Hematopoietic multipotent progenitor cell (in vitro differentiated cells): Measurements from ENCODE around the gene RASGRP2. TPM values are rescaled to one million over a fixed set of nuclear protein-coding genes. Genes with fewer than 3 reads are reported as not detected.
"Not testable (repeated sequence)": the region's sequence is repeated elsewhere in the genome, so short reads cannot be mapped to it uniquely, and the experiment has no call there.

Source experiments
- DNase-seq, 3 donors: peaks; one replicate each; pipeline ENCODE4 v3.0.0-alpha.2; 2011 to 2015; ENCODE audit warnings: low read depth in 2 of 3, low spot score in 2 of 3
- total RNA-seq: library from RNA; depleted of rRNA; stranded (reverse); fragments of >200 nt; gene quantifications from one replicate; pipeline ENCODE4 v1.2.3, GENCODE V29; 2012

The RASGRP2 gene
- total RNA-seq, 1 donor, result 204 TPM

DNA sequence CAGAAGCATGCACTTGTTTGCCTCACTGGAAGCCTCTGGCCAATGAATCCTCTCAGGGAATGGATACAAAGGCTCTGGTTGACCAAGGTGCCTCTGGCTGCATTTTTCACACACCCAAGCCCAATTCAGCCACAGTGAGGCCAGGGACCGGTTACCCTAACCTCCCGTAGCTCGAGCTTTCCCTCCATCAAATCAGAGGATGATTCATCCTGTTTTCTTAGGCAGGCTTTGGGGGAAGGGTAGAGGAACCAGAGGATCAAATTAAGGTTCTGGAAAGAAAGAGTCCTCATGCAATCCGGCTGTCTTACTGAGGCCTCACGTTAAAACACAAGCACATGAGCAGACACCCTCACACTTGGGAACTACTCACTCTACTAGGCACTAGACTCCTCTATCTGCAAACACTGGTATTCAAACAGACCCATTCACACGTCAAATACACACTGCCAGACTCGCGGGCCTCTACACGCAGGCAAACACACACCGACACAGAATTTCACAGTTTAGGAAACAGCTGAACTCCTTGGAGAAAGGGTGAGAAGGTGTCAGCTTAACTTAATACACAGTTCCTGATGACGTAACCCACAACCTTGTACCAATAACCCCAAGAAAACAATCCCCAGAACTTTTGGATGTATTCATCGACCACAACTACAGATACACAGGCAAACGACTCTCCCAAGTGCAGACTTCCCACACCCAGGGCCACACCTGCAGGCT is 33.4 kb downstream of the RASGRP2 start:
- no peak for DNase-seq

DNA sequence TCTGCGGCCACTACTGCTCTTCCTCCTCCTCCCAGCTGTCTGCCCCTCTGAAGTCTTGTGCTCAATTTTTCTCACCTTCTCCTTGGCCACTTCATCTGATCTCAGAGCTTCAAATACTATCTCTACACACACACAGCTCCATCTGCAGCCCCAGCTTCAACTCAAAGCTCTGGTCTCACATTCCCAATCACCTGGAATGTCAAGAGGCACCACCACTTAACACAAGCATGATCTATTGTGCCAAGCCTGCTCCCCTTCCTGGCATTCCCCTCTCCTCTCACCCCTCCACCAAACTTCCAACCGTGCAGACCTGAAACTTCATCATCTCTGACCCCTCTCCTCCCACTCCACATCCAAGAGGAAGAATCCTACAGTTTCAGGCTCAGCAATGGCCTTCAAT is 38.4 kb downstream of the RASGRP2 start:
- DNase-seq, result no peak

DNA sequence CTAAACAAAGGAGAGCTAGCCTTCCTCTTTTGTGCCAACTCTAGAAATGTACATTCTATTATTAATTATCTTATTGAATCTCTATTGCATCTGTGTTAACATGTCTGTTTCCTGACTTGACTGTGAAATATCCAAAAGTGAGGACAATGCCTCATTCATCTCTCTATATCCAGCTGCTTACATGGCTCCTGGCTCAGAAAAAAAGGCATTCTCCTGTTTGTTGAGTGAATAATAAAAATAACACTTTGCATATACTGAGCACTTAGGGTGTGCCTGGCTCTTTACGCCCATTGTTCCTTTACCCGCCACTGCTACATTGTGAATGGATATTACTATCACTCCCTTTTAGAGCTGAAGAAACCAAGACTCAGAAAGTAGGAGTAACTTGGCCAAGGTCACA is 40.9 kb downstream of the RASGRP2 start:
- DNase-seq, result no peak

DNA sequence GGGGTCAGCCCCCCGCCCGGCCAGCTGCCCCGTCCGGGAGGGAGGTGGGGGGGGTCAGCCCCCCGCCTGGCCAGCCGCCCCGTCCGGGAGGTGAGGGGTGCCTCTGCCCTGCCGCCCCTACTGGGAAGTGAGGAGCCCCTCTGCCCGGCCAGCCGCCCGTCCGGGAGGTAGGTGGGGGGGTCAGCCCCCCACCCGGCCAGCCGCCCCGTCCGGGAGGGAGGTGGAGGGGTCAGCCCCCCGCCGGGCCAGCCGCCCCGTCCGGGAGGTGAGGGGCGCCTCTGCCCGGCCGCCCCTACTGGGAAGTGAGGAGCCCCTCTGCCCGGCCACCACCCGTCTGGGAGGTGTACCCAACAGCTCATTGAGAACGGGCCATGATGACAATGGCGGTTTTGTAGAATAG is 42.0 kb downstream of the RASGRP2 start:
- DNase-seq, result not testable (repeated sequence)

DNA sequence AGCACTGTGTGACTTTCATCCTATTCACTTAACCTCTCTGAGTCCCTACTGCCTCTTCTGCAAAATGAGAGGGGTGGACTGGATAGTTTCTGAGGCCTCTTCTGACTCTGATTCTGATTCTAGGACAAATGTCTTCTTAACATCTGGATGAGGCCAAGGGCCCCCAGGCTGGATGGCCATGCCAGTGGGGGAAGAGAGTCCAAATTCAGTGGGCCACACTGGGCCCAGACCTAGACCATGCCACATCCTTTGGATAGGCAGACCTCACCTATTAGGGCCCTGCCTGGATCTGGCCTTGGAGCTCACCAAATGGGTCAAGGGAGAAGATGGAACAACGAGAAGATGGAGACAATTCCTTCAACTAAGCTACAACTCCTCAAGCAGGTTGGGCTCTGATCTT is 45.5 kb downstream of the RASGRP2 start:
- no peak for DNase-seq

DNA sequence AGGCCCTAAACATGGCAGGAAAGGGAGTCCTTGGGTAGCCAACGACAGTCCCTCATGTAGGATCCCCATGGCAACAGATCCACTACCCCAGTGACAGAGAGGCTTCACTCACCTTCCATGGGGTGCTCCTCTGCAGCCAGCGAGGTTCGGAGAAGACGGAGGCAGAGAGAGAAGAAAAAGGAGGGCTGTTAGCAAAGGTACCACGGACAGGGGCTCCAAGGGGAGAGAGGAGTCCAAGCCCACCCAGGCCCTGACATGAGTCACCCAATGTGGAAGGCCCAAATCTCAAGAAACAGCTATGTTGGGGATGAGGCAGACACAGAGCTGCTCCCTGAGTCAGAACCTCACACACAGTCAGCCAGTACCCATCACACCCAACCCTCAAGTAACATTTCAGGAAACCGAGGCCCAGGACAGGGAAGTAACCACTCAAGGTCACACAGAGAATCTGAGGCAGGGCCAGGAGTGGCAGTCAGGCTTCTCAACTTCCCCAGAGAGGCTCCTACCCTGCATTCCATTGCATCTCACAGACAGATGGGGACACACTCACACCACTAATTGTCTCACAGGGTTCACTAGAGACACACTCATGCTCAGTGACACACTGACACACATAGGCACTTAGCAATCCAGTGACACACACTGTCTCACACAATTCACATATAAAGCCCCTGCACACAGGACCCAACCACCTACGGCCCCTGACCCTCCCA is 46.1 kb downstream of the RASGRP2 start:
- DNase-seq, result no peak

DNA sequence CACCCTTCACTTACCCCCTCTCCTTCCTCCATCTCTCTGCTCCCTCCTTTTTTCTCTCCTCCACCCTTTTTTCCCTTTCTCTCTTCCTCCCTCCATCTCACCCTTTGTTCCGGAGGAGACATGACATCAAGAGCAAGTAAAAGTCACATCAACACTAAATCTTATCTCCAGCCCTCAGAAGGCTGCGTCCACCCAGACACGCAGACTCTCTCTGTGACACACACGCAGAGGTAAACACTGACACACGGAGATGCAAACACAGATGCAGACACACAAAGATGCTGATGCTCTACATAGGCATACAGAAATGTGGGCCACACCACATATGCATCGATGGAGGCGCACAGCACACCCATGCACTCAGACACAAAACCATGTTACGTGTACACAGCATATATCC is 47.9 kb downstream of the RASGRP2 start:
- DNase-seq, result no peak

DNA sequence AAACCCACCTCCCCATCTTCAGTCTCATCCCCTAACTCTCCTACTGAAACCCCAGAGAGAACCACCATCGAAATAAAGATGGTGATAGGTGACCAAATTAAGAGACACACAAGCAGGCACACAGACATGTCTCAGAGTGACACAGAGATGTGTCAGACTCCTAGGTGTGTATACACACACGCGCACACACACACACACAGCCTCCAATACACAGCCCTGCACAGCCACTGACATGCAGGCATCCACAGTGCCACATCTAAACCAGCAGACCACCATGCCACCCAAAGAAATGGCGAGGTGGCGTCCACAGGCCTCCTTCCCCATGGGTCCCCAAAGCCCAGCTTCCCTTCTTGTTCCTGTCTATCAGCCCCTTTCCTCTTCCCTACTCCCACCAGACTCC is 48.4 kb downstream of the RASGRP2 start:
- no peak for DNase-seq

DNA sequence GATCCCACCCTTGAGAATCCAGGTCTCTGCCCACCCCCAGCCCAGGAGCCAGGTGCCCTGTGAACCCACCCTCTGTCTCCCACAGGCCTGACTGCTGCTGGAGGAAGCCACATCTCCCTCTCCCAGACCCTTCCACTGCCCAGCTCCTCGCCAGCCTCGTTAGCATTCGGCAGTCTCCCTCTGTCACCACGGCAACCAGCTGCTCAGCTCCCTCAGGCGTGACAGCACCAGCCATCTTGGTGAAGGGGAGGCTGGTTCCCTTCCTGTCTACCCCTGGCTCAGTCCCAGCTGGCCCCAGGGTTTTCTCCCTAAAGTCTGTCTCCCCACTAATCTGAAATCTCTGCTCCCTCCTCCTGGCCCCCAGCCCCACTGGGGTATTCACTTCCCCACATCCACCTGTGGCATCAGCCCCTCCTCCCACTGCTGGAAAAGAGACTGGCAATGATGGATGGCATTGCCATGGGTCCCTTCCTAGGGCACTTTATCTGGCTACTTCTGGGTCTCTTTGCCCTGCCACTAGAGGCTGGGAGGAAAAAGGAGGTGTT is 49.0 kb downstream of the RASGRP2 start:
- DNase-seq, result no peak

DNA sequence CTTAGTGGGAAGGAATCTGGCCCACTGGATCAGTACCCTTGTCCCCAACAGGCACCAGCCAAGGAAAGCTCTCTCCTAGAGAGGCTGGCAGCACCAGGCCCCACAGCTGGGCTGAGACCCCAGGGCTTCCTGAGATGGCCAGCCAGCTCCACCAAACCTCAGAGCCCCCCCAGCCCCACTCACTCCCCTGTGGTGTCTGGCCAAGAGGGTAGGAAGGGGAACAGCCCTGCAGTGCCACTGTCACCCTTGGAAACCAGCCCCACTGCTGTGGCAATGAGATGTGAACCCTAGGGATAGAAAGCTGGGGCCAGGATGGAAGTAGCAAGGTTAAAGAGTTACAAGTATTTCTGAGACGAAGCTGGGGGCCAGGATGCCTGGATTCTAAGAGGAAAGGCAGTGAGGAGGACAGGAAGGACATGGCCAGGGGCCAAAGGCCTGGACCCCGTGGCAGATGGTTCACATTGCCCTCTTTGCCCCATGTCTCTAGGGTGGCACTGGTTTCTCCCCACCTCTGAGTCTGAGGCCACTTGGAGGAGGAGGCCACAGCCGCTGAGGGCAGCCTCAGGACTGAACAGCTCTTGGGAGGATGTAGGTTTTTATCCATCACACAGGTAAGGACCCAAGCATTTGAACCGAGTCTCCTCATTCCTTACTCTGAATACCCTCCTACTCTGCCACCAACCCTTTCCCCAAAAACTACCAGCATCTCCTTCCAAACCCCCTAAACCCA is 49.8 kb downstream of the RASGRP2 start:
- no peak for DNase-seq

DNA sequence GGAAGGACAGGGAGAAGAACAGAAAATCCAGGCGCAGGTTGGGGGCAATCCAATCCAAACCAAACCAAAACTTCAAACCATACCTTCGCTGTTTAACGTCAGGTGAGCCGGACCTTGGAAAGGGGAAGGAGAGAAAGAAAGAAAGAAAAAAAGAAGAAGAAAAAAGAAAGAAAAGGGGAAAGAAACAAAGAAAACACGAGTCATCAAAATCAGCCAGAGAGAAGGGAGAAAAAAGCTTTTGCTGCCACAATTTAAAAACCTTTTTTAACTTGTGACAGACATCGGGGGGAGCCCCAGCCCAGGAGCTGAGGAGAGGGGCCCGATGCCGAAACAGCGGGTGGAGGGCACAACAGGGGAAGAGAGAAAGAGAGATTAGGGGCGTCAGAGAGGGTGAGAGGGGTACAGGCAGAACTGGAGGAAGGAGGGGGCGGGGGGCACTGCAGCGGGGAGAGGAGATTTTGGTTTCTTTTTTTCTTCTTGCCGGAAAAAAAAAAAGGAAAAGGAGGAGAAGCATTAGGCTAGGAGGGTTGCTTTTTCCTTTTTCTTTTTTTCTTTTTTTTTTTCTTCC is 51.1 kb downstream of the RASGRP2 start:
- DNase-seq, result no peak

DNA sequence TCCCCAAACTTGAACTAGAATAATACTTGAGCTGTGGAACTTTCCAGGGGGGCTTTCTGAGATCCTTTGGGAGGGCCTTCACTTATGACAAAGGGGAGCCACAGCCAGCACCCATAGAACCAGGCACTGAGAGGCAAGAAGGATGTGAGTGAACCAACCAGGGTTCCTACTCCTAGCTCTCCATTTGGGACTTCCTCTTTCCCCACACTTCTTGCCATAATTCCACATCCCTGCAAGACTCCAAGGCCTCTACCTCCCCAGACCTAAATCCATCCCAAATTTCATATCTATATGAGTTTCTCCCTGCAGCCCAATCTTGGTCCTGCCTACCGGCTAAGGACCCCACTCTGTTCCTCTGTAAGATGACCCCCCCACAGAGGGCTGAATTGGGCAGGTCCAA is 52.4 kb downstream of the RASGRP2 start:
- DNase-seq, result no peak

DNA sequence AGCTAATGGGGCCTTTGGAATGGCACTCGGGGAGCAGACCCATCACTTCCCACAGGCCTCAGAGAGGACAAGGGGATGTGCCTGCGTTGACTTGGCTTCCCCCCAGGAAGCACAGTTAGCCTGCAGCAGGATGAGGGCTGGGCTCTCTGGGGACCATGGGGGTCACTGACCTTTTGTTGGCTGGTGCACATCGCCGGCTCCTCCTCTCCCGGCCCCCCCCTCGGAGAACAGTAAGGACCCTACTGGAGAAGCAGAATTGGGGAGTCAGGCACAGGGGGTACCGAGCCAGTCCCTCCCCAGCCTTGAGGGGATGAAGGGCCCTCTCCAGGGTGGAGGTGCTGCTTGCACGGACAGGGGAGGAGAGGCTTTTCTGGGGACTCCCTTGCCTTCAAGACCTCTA is 53.7 kb downstream of the RASGRP2 start:
- no peak for DNase-seq

DNA sequence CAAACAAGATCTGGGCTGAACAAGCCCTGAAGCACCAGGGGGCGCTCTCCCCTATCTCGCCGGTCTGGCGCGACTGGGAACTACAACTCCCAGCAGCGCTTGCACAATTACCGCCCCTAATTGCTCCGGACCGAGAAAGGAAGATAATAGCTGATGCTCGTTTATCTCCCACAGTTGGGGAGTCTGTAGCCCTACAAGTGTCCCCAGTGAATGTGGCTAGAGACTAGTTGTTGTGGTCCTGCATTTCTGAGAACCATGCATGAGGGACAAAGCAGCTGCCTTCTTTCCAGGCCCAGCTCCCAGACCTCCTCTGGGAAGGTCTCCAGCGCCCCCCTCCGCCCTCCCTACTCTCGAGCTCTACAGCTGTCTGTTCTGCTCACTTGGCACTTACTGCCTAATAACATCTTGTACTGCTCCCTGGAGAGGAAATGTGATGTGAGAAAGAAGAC is 55.4 kb downstream of the RASGRP2 start:
- DNase-seq, result peak; percentile 78 to 95 (median 93)

DNA sequence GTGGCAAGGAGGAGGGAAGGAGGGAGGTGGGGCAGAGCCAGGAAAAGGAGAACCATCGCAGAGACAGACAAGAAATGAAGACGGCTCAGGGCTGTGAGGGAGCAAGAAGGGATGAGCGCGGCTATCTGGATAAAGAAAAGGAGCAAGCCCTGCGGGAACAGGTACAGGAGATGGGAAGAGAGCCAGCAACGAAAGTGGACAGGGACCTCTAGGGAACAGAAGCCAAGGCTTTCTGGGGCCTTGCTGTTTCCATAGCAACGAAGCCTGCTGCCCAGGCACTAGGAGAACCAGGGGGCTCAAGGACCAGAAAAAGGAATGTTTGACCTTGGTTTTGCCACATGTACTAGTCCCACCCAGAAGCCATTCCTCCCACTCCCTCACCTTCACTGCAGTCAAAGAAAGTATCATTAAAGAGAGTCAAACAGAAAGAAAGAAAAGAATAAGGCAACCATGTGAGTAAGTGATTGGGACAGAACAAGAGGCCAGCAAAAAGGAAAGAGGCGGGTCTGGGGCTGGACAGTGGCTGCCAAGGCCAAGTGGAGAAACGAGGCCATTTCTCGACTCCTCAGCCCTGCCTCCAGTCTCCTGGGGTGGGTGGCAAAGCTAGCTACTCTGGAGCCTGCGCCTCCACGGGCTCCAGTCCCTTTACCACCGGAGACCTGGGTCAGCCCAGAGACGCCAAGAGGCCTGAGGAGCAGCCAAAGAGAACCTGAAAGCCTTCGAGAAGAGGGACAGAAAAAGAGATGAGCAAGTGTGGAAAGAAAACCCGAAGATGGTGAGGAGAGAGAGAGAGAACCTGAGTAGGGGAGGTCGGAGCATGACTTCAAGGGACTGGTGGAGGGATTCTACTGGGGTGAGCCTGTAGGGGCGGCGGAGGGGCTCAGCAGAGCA is 56.1 kb downstream of the RASGRP2 start:
- no peak for DNase-seq

DNA sequence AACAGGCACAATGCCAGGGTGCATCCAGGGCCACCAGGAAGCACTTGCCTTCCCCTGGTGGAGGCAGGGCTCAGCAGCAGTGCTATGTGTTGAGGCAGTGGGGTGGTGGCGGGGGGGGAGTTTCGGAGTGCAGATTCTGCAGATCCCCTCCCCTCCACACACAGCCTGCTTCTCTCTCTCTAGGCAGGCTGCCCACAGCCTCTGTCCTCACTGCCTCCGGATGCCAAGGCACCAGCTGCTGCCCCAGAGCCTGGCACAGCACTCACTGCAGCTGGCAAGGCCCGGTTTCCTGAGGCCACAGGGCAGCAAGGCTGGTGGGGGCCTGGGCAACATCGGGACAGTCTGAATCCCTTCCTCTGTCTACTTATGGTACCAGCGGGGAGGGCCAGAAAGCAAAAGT is 56.7 kb downstream of the RASGRP2 start:
- peak in 2 of 3 donors; percentile 45 to 90 for DNase-seq

DNA sequence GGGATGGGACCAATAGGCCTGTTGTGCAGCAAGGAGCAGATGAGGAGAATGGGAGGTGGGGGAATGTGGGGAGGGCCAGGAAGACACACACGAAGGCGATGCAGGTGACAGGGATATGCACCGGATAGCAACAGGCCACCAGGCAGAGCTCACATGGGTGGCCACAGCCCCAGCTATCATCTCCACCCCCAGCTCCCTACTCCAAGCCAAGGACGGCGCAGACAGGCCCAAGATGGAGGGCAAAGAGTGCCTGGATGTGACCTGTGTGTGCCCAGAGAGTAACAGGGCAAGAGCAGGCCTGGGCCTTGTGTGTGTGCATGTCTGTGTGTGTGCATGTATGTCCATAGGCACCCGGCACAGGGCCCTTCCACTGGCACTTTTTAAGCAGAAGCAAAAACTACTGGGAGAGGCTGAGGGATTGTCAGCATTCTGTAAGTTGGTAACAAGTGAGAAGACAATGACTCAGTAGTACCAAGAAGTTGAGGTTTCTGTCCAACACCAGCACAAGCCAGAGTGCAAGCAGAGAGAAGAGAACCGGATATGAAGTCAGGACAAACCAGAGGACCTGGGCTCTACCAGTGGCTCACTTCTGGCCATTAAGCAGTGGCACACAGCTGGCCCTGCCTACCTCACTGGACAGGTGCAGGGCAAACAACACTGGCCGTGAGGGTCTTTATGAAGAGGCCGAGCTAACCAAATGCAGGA is 57.3 kb downstream of the RASGRP2 start:
- no peak for DNase-seq

DNA sequence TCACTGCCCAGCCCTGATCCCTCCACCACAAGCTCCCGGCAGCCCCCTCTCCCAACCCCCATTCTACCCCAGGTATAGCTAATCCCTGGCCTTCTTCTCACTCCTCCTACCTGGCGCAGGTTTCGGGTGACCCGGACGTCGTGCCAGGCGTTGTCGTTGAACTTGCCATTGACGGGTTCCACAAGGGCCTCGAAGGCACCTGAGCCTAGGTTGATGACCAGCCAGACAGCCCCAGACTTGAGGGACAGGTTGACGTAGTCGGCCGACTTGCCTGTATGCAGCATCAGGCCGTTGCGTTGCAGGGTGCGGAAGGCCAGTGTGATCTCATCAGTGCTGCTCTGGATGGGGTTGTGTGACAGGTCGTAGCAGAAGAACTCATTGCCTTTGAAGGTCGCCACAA is 58.4 kb downstream of the RASGRP2 start:
- DNase-seq, result no peak

DNA sequence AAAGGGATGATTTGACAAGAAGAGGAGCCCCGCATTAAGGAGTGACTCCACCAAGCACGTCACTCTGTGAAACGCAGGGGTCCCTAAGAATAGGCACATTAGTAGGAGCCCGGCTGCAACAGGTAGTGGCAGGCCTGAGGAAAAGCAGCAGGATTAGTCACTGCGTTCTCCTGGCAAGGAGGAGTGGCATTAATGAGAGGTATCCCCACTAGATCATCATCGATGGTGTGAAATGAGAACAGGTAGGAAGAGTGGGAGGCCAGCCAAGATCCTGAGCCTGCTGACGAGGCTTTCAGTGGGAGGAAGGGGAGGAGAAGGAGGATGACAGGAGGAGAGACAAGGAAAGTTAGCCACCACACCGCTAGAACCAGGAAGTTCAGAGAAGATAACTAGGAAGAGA is 59.6 kb downstream of the RASGRP2 start:
- DNase-seq, result no peak
